NCI-H187 (cell line): ENCODE data around the gene ASB3.
"Not testable (repeated sequence)": the region's sequence is repeated elsewhere in the genome, so short reads cannot be mapped to it uniquely, and the experiment has no call there.

ENCODE experiments used
- DNase-seq, 2 experiments: peaks; one replicate each; lab custom pipeline; 2025; lab: John Stamatoyannopoulos, UW

ASB3 gene

DNA sequence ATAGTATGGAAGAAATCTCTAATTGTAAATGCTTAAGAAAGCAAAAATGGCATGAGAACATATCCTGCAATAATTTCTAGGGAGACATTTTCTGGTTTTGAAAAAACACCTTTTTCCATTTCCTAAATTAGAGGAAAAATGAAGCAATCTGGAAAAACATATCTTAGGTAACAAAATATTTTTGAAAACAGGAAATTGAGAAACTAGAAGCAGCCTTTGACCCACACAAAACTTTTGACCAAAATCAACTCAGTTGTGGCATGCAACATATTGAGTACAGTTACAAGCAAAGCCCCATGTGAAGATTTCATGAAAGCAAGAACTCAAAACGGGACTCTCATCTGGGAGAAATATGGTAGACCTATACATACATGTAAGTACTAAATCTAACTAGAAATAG is 47.7 kb downstream of the ASB3 start:
- DNase-seq: no peak

DNA sequence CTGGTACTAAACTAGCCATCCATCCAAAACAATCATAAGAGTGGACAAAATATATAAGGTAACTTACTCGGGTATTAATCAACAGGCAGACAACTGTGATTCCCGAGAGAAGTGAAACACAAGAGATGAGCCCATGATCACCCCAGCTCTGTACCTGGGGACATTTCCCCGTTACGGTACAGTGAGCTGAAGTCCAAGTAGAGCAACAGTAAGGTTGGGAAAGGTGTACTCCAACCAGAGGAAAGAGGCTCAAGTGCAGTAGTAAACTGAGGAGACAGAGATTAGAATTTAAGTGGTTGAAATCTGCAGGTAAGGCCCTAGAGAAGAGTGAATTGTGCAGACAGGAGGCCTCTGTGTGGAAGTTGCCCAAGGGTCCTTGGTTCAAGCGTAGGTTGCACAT is 49.7 kb downstream of the ASB3 start:
- no peak for DNase-seq

DNA sequence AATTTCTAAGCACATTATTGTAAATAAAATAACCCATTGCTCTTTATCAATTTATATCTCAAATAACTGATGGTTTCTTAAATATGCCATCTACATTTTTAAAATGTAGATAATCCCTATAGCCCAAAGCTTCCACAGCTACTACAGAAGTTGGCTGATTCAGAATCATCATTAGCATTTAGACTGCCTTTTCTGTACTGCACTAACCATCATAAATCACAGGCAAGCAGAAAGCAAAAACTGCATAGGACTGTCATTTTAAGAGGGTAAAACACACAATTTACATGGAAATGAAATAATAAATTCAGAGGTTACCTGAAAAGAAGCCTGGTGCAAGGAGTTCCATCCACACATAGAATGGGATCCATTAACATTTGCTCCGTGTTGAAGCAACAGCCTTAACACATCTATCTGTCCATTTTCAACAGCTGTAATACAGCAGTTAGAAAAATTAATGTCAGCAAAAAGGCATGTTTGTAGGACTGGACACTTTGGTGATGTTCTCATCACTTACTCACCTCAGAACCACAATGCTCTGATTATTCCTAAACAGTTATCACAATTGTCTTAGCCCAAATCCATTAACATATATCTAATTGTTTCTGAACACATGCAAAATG is 57.5 kb downstream of the ASB3 start:
- DNase-seq: no peak

DNA sequence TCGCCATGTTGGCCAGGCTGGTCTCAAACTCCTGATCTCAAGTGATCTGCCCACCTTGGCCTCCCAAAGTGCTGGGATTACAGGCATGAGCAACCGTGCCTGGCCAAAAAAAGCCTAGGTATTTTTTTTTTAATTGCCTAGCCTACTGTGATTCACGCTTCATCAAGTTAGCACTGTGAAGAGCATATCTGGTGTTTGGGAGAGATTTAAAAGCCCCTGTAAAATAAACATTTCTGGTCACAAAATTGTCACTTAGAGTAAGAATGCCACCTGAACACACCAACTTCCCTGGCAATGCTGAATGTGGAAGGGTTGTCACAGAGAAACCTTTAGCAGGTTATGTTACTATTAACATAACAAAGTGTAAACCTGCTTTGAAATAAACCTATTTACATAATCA is 58.8 kb downstream of the ASB3 start:
- DNase-seq: no peak

DNA sequence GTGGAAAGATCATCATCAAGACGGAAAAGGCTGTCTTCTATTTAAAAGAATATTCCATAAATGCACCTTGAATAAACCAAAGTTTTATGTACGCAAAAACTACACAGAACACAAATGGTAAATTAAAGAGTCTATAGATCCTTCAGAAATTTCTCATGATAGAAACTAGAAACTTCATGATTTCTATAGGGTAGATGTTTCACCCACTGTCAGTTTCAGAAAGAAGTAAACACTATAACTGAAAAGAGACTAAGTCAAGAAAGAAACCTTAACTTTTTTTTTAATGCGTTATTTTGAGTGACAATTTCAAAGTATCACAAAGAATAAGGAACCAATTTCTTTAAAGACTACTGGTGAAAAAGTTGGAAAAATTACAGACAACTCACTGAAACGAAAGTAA is 61.1 kb downstream of the ASB3 start:
- DNase-seq: no peak

DNA sequence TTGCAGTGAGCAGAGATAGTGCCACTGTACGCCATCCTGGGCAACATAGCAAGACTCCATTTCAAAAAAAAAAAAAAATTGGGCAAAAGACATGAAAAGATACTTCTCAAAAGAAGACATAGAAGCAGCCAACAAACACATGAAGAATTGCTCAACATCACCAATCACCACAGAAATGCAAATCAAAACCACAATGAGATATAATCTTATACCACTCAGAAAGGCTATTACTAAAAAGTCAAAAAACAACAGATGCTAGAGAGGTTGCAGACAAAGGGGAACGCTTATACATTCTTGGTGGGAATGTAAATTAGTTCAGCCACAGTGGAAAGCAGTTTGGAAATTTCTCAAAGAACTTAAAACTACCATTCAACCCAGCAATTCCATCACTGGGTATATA is 62.2 kb downstream of the ASB3 start:
- DNase-seq: no peak

DNA sequence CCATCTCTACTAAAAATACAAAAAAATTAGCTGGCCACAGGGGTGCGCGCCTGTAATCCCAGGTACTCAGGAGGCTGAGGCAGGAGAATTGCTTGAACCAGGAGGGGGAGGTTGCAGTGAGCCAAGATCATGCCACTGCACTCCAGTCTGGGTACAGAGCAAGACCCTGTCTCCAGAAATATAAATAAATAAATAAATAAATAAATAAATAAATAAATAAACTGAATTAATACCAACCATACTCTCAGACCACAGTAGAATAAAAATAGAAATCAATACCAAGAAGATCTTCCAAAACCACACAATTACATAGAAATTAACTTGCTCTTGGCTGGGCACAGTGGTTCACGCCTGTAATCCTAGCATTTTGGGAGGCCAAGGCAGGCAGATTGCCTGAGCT is 65.8 kb downstream of the ASB3 start:
- not testable (repeated sequence) for DNase-seq

DNA sequence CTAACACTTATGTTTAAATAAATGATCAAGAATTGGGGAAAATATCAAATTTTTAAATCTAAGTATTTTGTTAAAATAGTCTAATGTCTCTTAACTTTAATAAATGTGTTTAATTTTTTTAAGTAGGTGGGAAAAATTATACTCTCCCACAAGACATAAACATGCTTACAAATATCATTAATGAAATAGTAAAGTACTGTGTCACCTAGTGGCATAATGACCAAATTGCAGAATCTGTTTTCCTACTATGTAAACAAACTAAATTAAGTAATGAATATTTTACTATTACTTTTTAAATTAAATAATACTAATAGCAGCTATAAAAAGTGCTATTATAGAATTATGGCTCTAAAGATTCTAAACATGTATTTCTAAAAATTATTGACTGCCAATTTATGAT is 71.2 kb downstream of the ASB3 start:
- DNase-seq: no peak

DNA sequence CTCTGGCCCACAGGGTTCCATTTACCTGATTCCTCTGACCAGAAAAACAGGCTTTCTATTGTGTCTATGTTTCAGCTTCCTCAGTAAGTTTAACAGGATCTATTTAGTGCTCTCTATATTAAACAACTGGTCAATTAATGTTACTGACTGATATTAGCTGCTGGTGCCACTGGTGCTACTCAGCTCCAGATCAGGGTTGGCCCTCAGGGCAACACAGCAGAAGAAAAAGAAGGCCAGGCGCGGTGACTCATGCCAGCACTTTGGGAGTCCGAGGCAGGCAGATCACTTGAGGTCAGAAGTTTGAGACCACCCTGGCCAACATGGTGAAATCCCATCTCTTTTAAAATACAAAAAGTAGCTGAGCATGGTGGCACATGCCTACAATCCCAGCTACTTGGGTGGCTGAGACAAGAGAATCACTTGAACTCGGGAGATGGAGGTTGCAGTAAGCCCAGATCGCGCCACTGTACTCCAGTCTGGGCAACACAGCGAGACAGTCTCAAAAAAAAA is 75.4 kb downstream of the ASB3 start:
- DNase-seq: no peak

DNA sequence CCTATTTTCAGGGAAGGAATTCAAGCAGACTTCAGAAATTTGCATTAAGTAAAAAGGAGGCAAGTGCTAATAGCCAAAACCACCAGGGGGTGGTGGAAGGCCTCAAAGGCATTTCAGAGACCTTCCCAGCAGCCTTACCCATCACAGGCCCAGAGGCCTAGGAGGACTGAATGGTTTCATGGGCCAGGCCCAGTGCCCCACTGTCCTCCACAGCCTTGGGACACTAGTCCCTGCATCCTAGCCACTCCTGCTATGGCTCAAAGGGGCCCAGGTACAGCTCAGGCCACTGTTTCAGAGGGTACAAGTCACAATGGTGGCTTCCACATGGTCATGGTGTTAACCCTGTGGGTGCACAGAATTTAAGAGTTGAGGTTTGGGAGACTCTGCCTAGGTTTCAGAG is 77.8 kb downstream of the ASB3 start:
- DNase-seq: no peak

DNA sequence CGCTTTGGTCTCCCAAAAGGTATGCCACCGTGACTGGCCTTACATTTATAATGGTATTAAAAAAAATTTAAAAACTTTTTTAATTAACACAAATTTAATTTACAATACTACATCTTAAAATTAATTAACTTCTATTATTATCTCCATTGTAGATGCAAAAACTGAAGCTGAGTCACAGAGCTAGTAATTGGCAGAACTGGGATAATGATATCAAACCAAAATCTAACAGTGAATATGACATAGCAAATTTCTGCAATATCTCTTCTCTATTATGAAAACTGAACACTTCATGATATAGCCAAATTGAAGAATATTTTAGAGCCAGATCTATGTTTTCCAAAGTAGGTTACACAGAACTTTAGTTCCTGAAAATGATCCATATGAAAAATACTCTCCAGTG is 85.5 kb downstream of the ASB3 start:
- DNase-seq: no peak

DNA sequence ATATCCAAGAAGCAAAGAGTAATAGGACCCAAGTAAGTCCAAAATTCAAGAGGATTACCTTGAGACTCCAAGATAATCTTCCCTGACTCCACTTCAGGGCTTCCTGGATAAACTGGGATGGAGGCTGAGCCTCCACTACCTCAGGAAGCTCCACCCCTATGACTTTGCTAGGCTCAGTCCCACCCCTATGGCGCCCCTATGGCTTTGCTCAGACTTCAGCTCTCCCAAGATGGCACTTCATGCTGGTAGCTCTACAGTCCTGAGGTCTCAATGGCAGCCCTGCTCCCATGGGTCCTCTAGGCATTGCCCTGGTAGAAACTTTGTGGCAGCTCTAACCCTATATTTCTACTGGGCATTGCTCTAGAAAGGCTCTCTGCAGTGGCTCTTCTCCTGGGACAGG is 89.1 kb downstream of the ASB3 start:
- DNase-seq: no peak

DNA sequence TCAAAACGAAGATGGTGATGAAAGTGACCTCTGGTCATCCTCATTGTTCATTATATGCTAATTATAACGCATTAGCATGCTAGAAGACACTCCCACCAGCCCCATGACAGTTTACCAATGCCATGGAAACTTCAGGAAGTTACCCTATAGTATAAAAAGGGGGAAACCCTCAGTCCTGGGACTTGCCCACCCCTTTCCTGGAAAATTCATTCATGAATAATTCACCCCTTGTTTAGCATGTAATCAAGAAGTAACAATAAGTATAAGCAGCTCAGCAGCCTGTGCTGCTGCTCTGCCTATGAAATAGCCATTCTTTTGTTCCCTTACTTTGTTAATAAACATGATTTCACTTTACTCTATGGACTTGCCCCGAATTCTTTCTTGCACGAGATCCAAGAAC is 89.7 kb downstream of the ASB3 start:
- DNase-seq: no peak

DNA sequence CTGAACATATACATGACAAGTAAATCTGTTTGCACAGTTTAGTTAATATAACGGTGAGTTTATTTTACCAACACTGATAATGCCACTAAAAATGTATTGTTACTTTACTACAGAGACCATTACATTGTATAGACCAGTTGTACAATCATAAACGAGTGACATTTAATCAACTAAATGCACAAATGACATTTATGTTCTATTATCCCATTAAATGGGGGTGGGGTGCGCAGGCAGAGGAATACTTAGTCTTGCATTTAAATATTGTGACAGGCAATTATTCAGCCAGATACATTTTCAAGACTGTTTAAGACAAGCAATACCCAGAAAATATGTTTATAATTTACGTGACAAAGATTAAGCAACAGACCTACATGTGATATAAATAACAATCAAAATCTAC is 91.2 kb downstream of the ASB3 start:
- no peak for DNase-seq

DNA sequence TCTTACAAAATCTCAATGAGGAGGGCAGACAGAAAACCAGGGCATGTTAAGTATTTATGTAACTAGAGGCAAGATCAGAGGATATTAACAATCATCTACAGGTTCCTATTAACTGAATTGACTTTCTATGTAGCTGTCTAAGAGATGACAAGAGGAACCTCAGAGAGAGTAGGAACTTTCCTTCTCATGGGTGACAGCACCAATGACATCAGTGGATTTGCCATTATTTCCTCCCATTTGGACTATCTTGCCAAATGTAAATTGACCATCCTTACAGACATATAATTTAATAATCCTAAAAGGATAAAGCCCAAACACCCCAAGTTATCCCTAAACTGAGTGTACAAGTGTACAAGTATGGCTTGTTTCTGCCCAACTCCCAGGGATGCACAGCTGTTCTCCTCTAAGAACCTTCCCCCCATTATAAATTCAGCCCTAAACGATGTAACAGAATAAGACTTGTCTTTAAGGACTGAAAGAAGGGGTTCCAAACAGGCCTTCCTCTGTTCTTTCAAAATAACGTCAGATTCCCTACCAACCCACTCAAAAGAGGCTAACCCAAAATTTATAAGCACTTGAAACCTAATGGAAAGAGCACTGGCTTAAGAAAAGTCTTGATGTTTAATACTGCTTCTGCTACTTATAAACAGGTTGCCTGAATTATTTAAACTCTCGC is 92.5 kb downstream of the ASB3 start:
- DNase-seq: no peak

DNA sequence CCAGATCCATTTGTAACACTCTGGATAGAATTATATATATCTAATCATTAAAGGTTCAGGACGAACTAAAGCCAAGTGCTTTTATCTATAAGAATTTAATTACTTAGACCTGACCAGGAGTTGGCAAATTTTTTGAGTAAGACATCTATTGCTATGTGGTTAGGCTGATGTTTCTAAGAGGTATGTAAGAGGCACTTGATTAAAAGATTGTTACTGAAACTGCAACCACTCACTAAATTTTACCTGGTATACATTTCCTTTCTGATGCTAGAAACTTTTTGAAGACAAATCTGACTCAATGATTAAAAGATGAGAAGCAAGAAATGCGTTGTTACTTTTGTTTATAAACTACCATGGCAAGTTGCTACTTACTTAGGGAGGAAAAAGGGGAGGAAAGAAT is 95.9 kb downstream of the ASB3 start:
- no peak for DNase-seq

DNA sequence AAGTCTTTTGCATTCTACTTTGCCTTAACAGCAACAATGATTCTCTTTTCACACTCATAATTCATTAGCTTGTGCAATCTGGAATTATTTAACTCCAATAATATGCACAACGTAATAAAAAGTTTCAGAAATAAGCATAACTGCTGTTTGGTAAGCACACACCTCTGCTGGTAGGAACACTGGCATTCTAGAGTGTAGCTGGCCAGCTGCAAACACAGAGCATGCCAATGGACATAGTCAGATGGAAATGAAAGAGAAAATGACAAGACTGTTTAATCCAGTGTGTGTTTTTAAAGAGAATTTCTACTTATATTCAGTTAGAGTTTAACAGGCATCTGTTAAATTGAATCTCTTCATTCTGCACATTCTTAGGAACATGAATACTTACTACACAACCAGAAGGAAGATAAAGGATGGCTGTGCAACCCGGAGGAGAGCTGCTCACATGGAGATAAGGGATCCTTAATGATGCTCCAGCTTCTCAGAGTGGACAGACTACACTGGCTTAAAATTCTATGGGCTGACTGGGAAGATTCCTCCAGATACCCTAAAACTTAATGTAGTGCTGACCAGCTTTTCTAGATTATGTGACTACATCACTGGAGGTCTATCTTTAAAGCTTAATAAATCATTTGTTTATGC is 113.8 kb downstream of the ASB3 start:
- DNase-seq: no peak

DNA sequence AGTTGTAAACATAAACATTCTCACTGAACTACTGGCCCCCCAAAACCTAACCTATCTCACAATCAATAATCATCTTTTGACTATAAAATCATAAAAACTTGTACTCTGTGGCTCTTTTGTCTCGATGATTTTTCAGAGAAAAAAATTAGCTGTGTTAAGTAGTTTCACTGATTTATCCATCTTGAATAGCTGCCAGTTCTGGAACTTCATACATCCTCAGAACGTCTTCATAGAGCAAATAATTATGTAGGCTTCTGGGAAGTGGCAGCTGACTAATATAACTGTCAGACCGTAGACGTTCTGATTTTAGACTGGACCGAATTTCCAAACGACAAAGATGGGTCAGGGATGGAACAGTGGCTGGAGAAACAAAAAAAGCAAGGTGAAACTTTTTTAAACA is 116.4 kb downstream of the ASB3 start:
- DNase-seq: no peak

DNA sequence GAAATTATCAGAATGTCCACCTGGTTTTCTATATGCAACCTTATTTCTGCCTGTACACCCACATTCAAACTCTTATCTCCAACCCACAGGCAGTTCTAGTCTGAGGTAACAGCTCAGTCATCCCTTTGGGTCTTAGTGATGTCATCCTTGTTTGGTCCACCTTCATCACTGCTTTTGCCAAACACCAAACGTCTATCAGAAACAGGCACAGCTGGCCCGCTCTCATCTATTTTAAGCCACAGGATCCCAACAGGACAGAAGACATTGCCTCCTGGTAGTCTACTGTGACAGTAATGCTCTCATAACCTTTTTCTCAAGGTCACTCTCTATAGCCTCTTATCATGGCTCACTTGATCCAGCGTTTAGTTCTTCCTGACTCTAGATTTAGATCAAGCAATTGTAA is 118.1 kb downstream of the ASB3 start:
- DNase-seq: no peak

DNA sequence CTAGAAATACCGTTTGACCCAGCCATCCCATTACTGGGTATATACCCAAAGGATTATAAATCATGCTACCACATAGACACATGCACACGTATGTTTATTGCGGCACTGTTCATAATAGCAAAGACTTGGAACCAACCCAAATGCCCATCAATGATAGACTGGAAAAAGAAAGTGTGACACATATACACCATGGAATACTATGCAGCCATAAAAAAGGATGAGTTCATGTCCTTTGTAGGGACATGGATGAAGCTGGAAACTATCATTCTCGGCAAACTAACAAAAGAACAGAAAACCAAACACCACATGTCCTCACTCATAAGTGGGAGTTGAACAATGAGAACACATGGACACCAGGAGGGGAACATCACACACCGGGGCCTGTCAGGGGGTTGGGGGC is 119.6 kb downstream of the ASB3 start:
- DNase-seq: not testable (repeated sequence)

DNA sequence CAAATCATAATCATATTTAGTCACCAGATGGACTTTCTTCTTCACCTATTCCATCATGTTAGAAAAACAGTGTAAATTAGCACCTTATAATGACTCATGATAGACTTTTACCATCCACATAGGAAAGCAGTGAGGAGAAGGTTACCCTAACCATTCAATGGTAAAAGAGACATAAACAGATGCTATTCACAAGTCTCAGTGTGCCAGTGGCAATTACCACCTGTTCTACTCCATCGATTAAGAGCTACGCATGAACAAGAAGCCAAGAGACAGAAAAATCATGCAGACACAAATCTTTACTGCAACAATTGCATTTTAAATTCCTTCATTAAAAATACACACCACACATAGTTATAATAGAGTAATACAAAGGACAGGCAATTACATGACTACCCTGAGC is 125.9 kb downstream of the ASB3 start:
- no peak for DNase-seq

DNA sequence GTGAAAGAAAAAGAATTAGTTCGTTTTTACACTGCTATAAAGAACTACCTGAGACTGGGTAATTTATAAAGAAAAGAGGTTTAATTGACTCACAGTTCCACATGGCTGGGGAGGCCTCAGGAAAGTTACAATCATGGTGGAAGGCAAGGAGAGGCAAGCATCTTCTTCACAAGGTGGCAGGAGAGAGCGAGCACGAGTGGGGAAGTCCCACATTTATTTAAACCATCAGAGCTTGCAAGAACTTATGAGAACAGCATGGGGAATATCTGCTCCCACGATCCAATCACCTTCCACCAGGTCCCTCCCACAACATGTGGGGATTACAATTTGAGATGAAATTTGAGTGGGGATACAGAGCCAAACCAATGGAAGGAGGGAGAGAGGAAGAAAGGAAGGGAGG is 128.3 kb downstream of the ASB3 start:
- DNase-seq: not testable (repeated sequence)

DNA sequence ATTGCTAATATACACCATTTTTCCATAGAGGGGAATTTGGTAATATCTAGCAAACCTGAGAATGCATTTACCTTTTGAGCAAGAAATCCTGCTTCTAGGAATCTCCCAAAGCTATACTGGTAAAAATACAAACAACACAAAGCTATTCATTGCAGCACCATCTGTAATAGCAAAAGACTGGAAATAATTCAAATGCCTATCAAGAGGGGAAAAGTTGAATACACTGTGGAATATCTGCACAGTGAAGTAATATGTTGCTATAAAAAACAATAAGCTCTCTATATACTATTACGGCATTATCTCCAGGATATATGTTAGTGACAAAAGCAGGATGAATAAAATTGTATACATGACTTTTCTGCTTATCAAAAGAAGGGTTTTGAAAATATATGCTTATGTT is 131.5 kb downstream of the ASB3 start:
- DNase-seq: no peak

DNA sequence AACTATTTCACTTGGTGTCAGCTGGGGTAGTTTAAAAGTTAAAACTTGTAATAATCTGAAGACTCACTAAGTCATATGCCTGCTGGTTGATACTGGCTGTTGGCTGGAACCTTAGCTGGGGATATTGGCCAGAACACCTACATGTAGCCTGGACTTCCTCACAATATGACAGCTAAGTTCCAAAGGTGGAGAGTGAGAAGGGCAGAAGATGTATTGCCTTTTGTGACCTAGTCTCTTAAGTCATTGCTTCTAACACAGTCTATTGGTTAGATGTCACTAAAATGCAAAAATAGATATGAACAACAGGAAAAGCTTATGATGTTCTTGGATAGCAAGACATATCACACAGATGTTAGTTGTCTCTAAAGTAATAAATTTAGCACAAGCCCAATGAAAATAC is 132.4 kb downstream of the ASB3 start:
- DNase-seq: no peak
